Trophoblast cell (in vitro differentiated cells and primary cell): ENCODE measurements around the gene GREM1.

Source experiments
- DNase-seq, 2 donors: peaks; one replicate each; pipeline ENCODE4 v3.0.0-alpha.2; 2016
- H2AFZ ChIP-seq: 2 replicates; pipeline ENCODE4 v1.6.1; 2013; ENCODE audit warnings: low read length, moderate library complexity, mild to moderate bottlenecking; ENCODE audit not compliant: insufficient read depth, poor library complexity
- H2AK5ac ChIP-seq: 2 replicates; pipeline ENCODE4 v1.6.1; 2013; ENCODE audit warnings: mild to moderate bottlenecking, low read length
- H2BK120ac ChIP-seq: 2 replicates; pipeline ENCODE4 v1.6.1; 2013; ENCODE audit warnings: low read length, mild to moderate bottlenecking, moderate library complexity; ENCODE audit not compliant: insufficient read depth, poor library complexity
- H2BK12ac ChIP-seq: 2 replicates; pipeline ENCODE4 v1.6.1; 2013; ENCODE audit warnings: mild to moderate bottlenecking, low read length, moderate library complexity
- H2BK5ac ChIP-seq: 2 replicates; pipeline ENCODE4 v1.6.1; 2013; ENCODE audit warnings: low read length, low read depth, moderate library complexity, mild to moderate bottlenecking; ENCODE audit not compliant: poor library complexity
- H3K14ac ChIP-seq: 2 replicates; pipeline ENCODE4 v1.6.1; 2013; ENCODE audit warnings: mild to moderate bottlenecking, low read length
- H3K18ac ChIP-seq: 2 replicates; pipeline ENCODE4 v1.6.1; 2013; ENCODE audit warnings: mild to moderate bottlenecking, low read length
- H3K23ac ChIP-seq: 2 replicates; pipeline ENCODE4 v1.6.1; 2013; ENCODE audit warnings: low read length
- H3K27ac ChIP-seq: 2 replicates; pipeline ENCODE4 v1.5.1; 2013; ENCODE audit warnings: low read depth, mild to moderate bottlenecking, inconsistent platforms, low read length, moderate library complexity
- H3K27me3 ChIP-seq: 2 replicates; pipeline ENCODE4 v1.6.1; 2013; ENCODE audit warnings: inconsistent platforms, mild to moderate bottlenecking, low read length, moderate library complexity; ENCODE audit not compliant: insufficient read depth
- H3K36me3 ChIP-seq, 2 experiments: 1 replicate in 1 of 2; 2 replicates in 1 of 2; pipeline ENCODE4 v1.6.1; 2013; ENCODE audit warnings: low read length in 2 of 2, mild to moderate bottlenecking in 2 of 2, moderate library complexity in 1 of 2; ENCODE audit not compliant: insufficient read depth in 2 of 2, control insufficient read depth in 1 of 2
- H3K4ac ChIP-seq: 2 replicates; pipeline ENCODE4 v1.6.1; 2013; ENCODE audit warnings: low read depth, mild to moderate bottlenecking, low read length, moderate library complexity
- H3K4me1 ChIP-seq, 2 experiments: 1 replicate in 1 of 2; 2 replicates in 1 of 2; pipeline ENCODE4 v1.6.1; 2013; ENCODE audit warnings: low read length in 2 of 2, mild to moderate bottlenecking in 2 of 2, moderate library complexity in 1 of 2; ENCODE audit not compliant: insufficient read depth in 2 of 2, control insufficient read depth in 1 of 2
- H3K4me2 ChIP-seq: 2 replicates; pipeline ENCODE4 v1.6.1; 2013; ENCODE audit warnings: inconsistent platforms, mild to moderate bottlenecking, low read length, moderate library complexity
- H3K4me3 ChIP-seq: 2 replicates; pipeline ENCODE4 v1.5.1; 2013; ENCODE audit warnings: mild to moderate bottlenecking, low read depth, low read length, inconsistent platforms
- H3K79me1 ChIP-seq: one replicate; pipeline ENCODE4 v1.6.1; 2013; ENCODE audit warnings: low read length
- H3K79me2 ChIP-seq: 2 replicates; pipeline ENCODE4 v1.6.1; 2013; ENCODE audit warnings: low read length, mild to moderate bottlenecking; ENCODE audit not compliant: control insufficient read depth, insufficient read depth, poor library complexity
- H3K9ac ChIP-seq: 2 replicates; pipeline ENCODE4 v1.6.1; 2013; ENCODE audit warnings: mild to moderate bottlenecking, low read length
- H3K9me3 ChIP-seq: 2 replicates; pipeline ENCODE4 v1.6.1; 2013; ENCODE audit warnings: low read depth, mild to moderate bottlenecking, control low read depth, inconsistent platforms, low read length; ENCODE audit not compliant: insufficient read depth
- H4K12ac ChIP-seq: 2 replicates; pipeline ENCODE4 v1.6.1; 2013; ENCODE audit warnings: low read depth, mild to moderate bottlenecking, low read length, moderate library complexity
- H4K8ac ChIP-seq: 2 replicates; pipeline ENCODE4 v1.6.1; 2013; ENCODE audit warnings: low read depth, mild to moderate bottlenecking, low read length, moderate library complexity
- H4K91ac ChIP-seq: one replicate; pipeline ENCODE4 v1.6.1; 2013; ENCODE audit warnings: low read depth, mild to moderate bottlenecking, low read length, moderate library complexity
- WGBS: extraction: QIAGEN DNeasy Blood & Tissue Kit; methylation state at CpG from one replicate; pipeline ENCODE4 v1.1.7; 2013; ENCODE audit warnings: missing lambda C conversion rate; ENCODE audit not compliant: insufficient read length, insufficient coverage; ENCODE audit errors: extremely low coverage; 5-methylcytosine and 5-hydroxymethylcytosine counted together

GREM1 gene

GRCh38 chr15:32715276-32715675 is 2.5 kb upstream of the GREM1 start:
- Histone ChIP-seq H2BK12ac (no peak overlapping the region), H4K8ac (no peak overlapping the region), H4K12ac (no peak overlapping the region), H2BK120ac (no peak overlapping the region), H3K18ac (no peak overlapping the region), H3K9me3 (no peaks in the 10 kb centered on the region), H3K4ac (no peak overlapping the region), H3K79me2 (no peaks in the 10 kb centered on the region), H3K9ac (no peak overlapping the region), H2AFZ (no peak overlapping the region), H3K27ac (no peak overlapping the region), H4K91ac (no peak overlapping the region), H3K79me1 (no peaks in the 10 kb centered on the region), H3K4me2 (no peak overlapping the region), H2BK5ac (no peak overlapping the region), H2AK5ac (no peak overlapping the region), H3K27me3 (peaks cover 44% of the 10 kb centered on the region), H3K14ac (no peak overlapping the region), H3K4me1 (peaks cover 14 to 18% of the 10 kb centered on the region in 2 experiments), H3K4me3 (no peak overlapping the region), H3K23ac (no peak overlapping the region), H3K36me3 (no peaks in the 10 kb centered on the region)
- WGBS = no CpG with 5 or more reads among the region's 4 CpGs
- no peak for DNase-seq

DNA sequence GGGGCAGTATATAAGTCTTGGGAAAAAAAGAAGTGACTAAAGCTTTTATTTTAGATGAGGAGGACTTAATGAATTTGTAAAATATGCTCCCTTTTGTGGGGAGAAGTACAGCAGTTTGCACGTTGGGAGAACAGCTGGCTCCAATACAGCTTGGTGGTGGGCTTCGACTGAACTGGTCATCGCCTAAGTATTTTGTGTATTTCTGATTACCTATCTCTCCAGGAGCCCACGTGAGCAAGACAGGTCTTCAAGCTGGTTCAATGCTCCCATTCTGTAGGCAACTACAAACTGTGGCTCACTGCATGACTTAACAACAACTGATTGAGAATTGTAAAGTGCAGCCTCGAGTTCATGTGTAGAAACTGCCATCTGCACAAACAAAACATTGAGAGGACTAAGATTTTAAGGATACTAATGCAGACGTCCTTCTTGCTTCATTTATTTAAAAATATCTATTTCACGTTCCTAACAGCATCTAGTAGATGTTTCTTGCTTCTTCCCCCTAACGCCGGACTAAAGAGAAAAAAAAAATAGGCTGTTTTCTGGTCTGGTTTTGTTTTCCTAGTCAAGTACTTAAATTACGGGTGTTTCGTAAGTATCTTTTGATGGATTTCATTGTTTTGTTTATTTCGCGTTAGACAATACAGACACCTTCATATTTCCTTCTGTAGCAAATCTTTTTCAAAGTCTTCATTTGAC is 1.4 kb upstream of the GREM1 start:
- Histone ChIP-seq H3K4me3 (no peak overlapping the region), H4K8ac (no peak overlapping the region), H2BK120ac (no peak overlapping the region), H3K79me2 (no peaks in the 10 kb centered on the region), H3K27me3 (peaks cover 44% of the 10 kb centered on the region), H3K18ac (no peak overlapping the region), H3K14ac (no peak overlapping the region), H3K79me1 (no peaks in the 10 kb centered on the region), H4K91ac (no peak overlapping the region), H3K9ac (no peak overlapping the region), H2AK5ac (no peak overlapping the region), H3K4ac (no peak overlapping the region), H3K23ac (no peak overlapping the region), H3K9me3 (no peaks in the 10 kb centered on the region), H3K4me1 (peaks cover 14 to 18% of the 10 kb centered on the region in 2 experiments), H3K4me2 (no peak overlapping the region), H2BK12ac (no peak overlapping the region), H2AFZ (no peak overlapping the region), H3K36me3 (no peaks in the 10 kb centered on the region), H4K12ac (no peak overlapping the region), H3K27ac (no peak overlapping the region), H2BK5ac (no peak overlapping the region)
- no CpG with 5 or more reads among the region's 13 CpGs for WGBS
- no peak for DNase-seq

DNA sequence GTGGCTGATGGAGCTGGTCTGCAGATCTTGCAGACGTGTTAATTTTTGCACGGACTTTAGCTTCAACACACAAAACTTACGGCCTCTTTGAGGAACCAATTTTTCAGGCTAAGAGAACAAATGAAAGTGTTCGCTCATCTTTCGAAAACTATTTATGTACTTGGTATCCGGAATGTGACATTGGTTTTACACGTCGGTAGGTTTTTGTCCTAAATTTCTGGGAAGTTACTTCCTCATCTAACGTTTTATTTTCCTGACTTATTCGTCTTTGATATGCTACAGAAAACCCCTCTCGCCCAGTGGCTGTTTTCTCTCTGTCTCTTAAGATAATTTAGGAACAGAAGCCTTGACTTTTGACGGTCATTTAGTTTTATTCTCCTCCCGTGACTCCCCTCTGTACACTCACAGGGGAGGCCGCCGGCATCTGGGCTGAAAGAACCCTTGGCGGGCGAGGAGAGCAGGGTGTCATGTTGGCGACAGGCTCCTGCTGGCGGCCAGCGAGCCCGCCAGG is 834 bp upstream of the GREM1 start:
- no peak overlapping the region for H3K14ac ChIP-seq
- H4K8ac ChIP-seq = no peak overlapping the region
- no peak overlapping the region for H3K9ac ChIP-seq
- DNase-seq = no peak
- no peaks in the 10 kb centered on the region for H3K79me1 ChIP-seq
- no peaks in the 10 kb centered on the region for H3K36me3 ChIP-seq
- H4K12ac ChIP-seq = no peak overlapping the region
- no peak overlapping the region for H3K23ac ChIP-seq
- peak overlapping the region; percentile 91 for H3K4me2 ChIP-seq
- peaks cover 14 to 18% of the 10 kb centered on the region in 2 experiments for H3K4me1 ChIP-seq
- H2BK12ac ChIP-seq = no peak overlapping the region
- peaks cover 44% of the 10 kb centered on the region for H3K27me3 ChIP-seq
- H2AFZ ChIP-seq = no peak overlapping the region
- no CpG with 5 or more reads among the region's 21 CpGs for WGBS
- H2AK5ac ChIP-seq = no peak overlapping the region
- H3K4ac ChIP-seq = no peak overlapping the region
- H3K79me2 ChIP-seq = no peaks in the 10 kb centered on the region
- no peak overlapping the region for H3K4me3 ChIP-seq
- H3K9me3 ChIP-seq = no peaks in the 10 kb centered on the region
- H3K27ac ChIP-seq = no peak overlapping the region
- no peak overlapping the region for H2BK120ac ChIP-seq
- no peak overlapping the region for H2BK5ac ChIP-seq
- no peak overlapping the region for H3K18ac ChIP-seq
- H4K91ac ChIP-seq = no peak overlapping the region

GRCh38 chr15:32718227-32718820 is 520 bp downstream of the GREM1 start:
- Histone ChIP-seq H2BK5ac (no peak overlapping the region), H3K9me3 (no peaks in the 10 kb centered on the region), H2BK12ac (no peak overlapping the region), H2AFZ (peak overlapping the region; percentile 1), H3K14ac (no peak overlapping the region), H3K4ac (no peak overlapping the region), H3K79me2 (no peaks in the 10 kb centered on the region), H3K36me3 (no peaks in the 10 kb centered on the region), H3K4me3 (peak overlapping the region; percentile 62), H4K8ac (no peak overlapping the region), H3K27me3 (peaks cover 44% of the 10 kb centered on the region), H2AK5ac (no peak overlapping the region), H4K12ac (no peak overlapping the region), H3K9ac (no peak overlapping the region), H3K27ac (no peak overlapping the region), H3K4me2 (peak overlapping the region; percentile 91), H3K18ac (no peak overlapping the region), H2BK120ac (no peak overlapping the region), H3K23ac (no peak overlapping the region), H4K91ac (no peak overlapping the region), H3K79me1 (no peaks in the 10 kb centered on the region), H3K4me1 (peaks cover 14 to 18% of the 10 kb centered on the region in 2 experiments)
- no CpG with 5 or more reads among the region's 60 CpGs for WGBS
- DNase-seq = no peak
